CD4-positive, alpha-beta T cell (primary cell): ENCODE results near the gene UNC80. TPM values are rescaled to one million over a fixed set of nuclear protein-coding genes. Genes with fewer than 3 reads are reported as not detected.

ENCODE experiments used
- ATAC-seq: fragments of 200-7000 bp; cut with Tn5 transposase; one replicate; pipeline ENCODE4 v1.10.0; 2022; ENCODE audit warnings: mild to moderate bottlenecking; ENCODE audit not compliant: poor library complexity
- CTCF ChIA-PET: fragments of 350-600 bp; sonication (Branson Sonifier 250); formaldehyde crosslinking; loops from one replicate; lab custom pipeline; 2021; ENCODE audit warnings: antibody characterized with exemption, inconsistent platforms; lab: Charles Lee
- POLR2A ChIA-PET: fragments of 350-600 bp; sonication (Branson Sonifier 250); formaldehyde crosslinking; loops from one replicate; lab custom pipeline; 2021; ENCODE audit warnings: antibody characterized with exemption, inconsistent platforms; lab: Charles Lee
- DNase-seq, 14 experiments: peaks; one replicate each; pipeline ENCODE4 v3.0.0-alpha.2; 2013 to 2020; ENCODE audit warnings: mixed read lengths in 2 of 14
- H3K27ac ChIP-seq, 2 donors: one replicate each; pipeline versions ENCODE4 v1.5.1 to v1.7.0; 2013; ENCODE audit warnings: low read length in 2 of 2, low read depth in 1 of 2, mild to moderate bottlenecking in 1 of 2
- H3K27me3 ChIP-seq, 2 experiments: 1 replicate in 1 of 2; 2 replicates in 1 of 2; pipeline versions ENCODE4 v1.6.1 to v1.7.0; 2013; ENCODE audit warnings: low read length in 2 of 2, control low read depth in 1 of 2, mild to moderate bottlenecking in 1 of 2, moderate library complexity in 1 of 2; ENCODE audit not compliant: insufficient read depth in 2 of 2, control insufficient read depth in 1 of 2
- H3K36me3 ChIP-seq: one replicate; pipeline ENCODE4 v1.6.1; 2013; ENCODE audit warnings: low read length, control low read depth; ENCODE audit not compliant: insufficient read depth
- H3K4me1 ChIP-seq: one replicate; pipeline ENCODE4 v1.6.1; 2013; ENCODE audit warnings: low read length, control low read depth; ENCODE audit not compliant: insufficient read depth
- H3K4me3 ChIP-seq: one replicate; pipeline ENCODE4 v1.5.1; 2013; ENCODE audit warnings: mild to moderate bottlenecking, low read length, moderate library complexity
- H3K9me3 ChIP-seq, 2 experiments: 1 replicate in 1 of 2; 2 replicates in 1 of 2; pipeline versions ENCODE4 v1.6.1 to v1.7.0; 2013; ENCODE audit warnings: low read length in 2 of 2, mild to moderate bottlenecking in 2 of 2, control low read depth in 1 of 2, moderate library complexity in 1 of 2; ENCODE audit not compliant: control insufficient read depth in 1 of 2, insufficient read depth in 1 of 2
- H3K27ac Mint-ChIP-seq: one replicate; pipeline ENCODE4 v1.8.0; 2020; ENCODE audit warnings: mixed read lengths
- H3K27me3 Mint-ChIP-seq: one replicate; pipeline ENCODE4 v1.8.0; 2021; ENCODE audit warnings: mixed read lengths
- H3K36me3 Mint-ChIP-seq: one replicate; pipeline ENCODE4 v1.8.0; 2021; ENCODE audit warnings: low read depth, mixed read lengths
- H3K4me1 Mint-ChIP-seq: one replicate; pipeline ENCODE4 v1.8.0; 2021; ENCODE audit warnings: low read depth, mixed read lengths
- H3K4me3 Mint-ChIP-seq: one replicate; pipeline ENCODE4 v1.8.0; 2020; ENCODE audit warnings: mild to moderate bottlenecking, mixed read lengths
- H3K9me3 Mint-ChIP-seq: one replicate; pipeline ENCODE4 v1.8.0; 2020; ENCODE audit warnings: mixed read lengths
- CTCF ChIP-seq: fragments of 200-600 bp; IDR thresholded peaks from one replicate; pipeline ENCODE4 v1.8.0; 2022; ENCODE audit warnings: antibody characterized with exemption, mild to moderate bottlenecking
- intact Hi-C, 2 experiments: fragments of 100-400 bp; cut with DNase I in 1 of 2; cut with micrococcal nuclease in 1 of 2; formaldehyde crosslinking; loops; one replicate each; pipeline versions ENCODE4 v1.15.1 to v1.9.0; 2023 to 2025; cut with DNase I, micrococcal nuclease
- total RNA-seq, 174 experiments: library from RNA in 2 of 174; stranded (reverse) in 2 of 174; gene quantifications; one replicate each; pipeline ENCODE4 v1.2.3 and lab custom pipeline; 2021 to 2026

Gene UNC80
- total RNA-seq, 2 experiments from 2014 or later = not detected

DNA sequence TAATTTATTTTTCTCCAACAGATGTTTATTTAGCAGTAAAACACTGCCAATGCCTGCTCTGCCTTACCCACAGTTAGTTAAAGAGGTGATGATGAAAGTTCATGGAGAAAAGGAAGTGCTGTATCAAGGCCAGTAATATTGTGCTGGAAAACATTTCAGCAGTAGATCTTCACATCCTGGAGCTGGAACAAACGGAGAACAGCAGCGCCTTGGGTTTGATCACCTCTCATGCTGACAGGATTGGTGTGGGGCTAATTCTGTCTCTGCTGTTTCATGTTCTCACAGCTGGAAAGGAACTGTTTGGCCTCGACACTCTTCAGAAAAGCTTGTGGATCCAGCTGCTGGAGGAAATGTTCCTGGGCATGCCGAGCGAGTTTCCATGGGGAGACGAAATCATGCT is 169.3 kb downstream of the UNC80 start:
- Mint-ChIP-seq H3K9me3 (no peaks in the 10 kb centered on the region), H3K4me1 (no peaks in the 10 kb centered on the region), H3K27me3 (peaks cover 7% of the 10 kb centered on the region), H3K36me3 (no peaks in the 10 kb centered on the region), H3K4me3 (no peak overlapping the region), H3K27ac (no peak overlapping the region)
- no peak for DNase-seq
- Histone ChIP-seq H3K4me3 (no peak overlapping the region), H3K9me3 (no peaks in the 10 kb centered on the region), H3K4me1 (no peaks in the 10 kb centered on the region), H3K36me3 (no peaks in the 10 kb centered on the region), H3K27ac (no peak overlapping the region), H3K27me3 (no peaks in the 10 kb centered on the region)
- no peak for ATAC-seq
- no peak for TF ChIP-seq CTCF
- CTCF ChIA-PET = no interaction called here
- intact Hi-C loops = no loop called here
- POLR2A ChIA-PET = no interaction called here

DNA sequence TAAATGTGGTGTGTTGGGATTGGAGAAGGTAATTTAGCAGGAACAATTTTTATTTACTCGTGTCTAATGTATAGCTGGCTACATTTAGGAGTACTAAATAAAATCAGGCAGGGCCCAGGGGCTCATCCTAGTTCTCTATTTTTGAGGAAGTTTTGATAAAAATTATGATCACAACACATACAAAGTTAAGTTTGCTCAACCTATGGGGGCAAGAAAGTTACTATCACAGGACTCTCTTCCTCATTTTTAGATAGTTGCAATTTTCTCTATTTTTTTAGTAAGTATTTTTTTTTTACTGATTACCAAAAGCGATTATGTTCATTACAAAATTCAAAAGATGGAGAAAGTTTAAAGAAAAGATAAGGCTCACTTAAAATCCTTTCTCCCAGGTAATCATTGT is 170.8 kb downstream of the UNC80 start:
- ATAC-seq (no peak), DNase-seq (no peak)
- intact Hi-C loops = no loop called here
- Mint-ChIP-seq H3K4me1 (no peaks in the 10 kb centered on the region), H3K27me3 (peaks cover 7% of the 10 kb centered on the region), H3K27ac (no peak overlapping the region), H3K4me3 (no peak overlapping the region), H3K36me3 (no peaks in the 10 kb centered on the region), H3K9me3 (no peaks in the 10 kb centered on the region)
- Histone ChIP-seq H3K27me3 (no peaks in the 10 kb centered on the region), H3K36me3 (no peaks in the 10 kb centered on the region), H3K27ac (no peak overlapping the region), H3K9me3 (no peaks in the 10 kb centered on the region), H3K4me1 (no peaks in the 10 kb centered on the region), H3K4me3 (no peak overlapping the region)
- POLR2A ChIA-PET = no interaction called here
- CTCF ChIA-PET = no interaction called here
- TF ChIP-seq CTCF = no peak

DNA sequence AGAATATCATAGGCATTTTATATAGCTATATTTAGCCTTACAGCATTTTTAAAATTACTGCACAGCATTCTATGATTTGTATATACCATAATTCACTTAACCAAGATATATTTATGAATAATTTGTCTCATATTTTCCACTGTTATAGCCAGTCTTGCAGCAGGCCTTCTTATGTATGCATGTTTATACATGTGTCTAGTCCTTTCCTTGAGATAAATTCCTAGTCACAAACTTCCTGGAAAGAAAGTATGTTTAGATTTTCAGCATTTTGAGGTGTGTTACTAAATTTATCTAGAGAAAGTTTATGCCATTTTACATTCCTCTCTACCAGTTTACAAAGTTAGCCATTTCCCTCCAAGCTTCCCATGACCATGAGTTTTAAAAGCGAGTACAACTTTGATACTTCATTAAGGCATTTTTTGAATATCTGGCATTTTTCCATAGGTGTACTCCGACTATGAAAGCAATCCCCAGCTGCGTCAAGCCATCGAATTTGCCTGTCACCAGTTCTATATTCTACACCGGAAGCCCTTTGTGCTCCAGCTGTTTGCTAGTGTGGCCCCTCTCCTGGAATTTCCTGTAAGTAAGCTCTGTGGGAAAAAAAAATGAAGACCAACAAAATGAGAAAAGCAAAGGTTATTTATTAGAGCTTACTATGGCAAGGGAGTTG is 171.4 kb downstream of the UNC80 start:
- no peak overlapping the region for H3K27ac Mint-ChIP-seq
- no peak for TF ChIP-seq CTCF
- no peaks in the 10 kb centered on the region for H3K4me1 Mint-ChIP-seq
- CTCF ChIA-PET = interaction anchor here (0.5 kb wide), 1 partner anchor 124 kb away, joined by 3 read pairs; no protein-coding TSS in a partner anchor
- Histone ChIP-seq H3K4me3 (no peak overlapping the region), H3K4me1 (no peaks in the 10 kb centered on the region), H3K27me3 (no peaks in the 10 kb centered on the region), H3K27ac (no peak overlapping the region), H3K36me3 (no peaks in the 10 kb centered on the region), H3K9me3 (no peaks in the 10 kb centered on the region)
- H3K4me3 Mint-ChIP-seq = no peak overlapping the region
- DNase-seq = no peak
- H3K9me3 Mint-ChIP-seq = no peaks in the 10 kb centered on the region
- H3K36me3 Mint-ChIP-seq = no peaks in the 10 kb centered on the region
- POLR2A ChIA-PET = no interaction called here
- intact Hi-C loops = no loop called here
- no peak for ATAC-seq
- peaks cover 7% of the 10 kb centered on the region for H3K27me3 Mint-ChIP-seq
